Calu3 (cell line): ENCODE data around the gene ZCCHC7. TPM values are rescaled to one million over a fixed set of nuclear protein-coding genes. Genes with fewer than 3 reads are reported as not detected.

Source experiments
- BruUV-seq: library from RNA; stranded (reverse); fragments of 400-500 nt; replicated peaks from 2 replicates; lab custom pipeline; 2021; lab: Mats Ljungman, UMichigan
- CTCF ChIA-PET: fragments of 300-600 bp; sonication (Branson Sonifier 250); formaldehyde crosslinking; loops from one replicate; lab custom pipeline; 2022; ENCODE audit warnings: antibody characterized with exemption; lab: Charles Lee
- DNase-seq: peaks from one replicate; pipeline ENCODE4 v3.0.0; 2022
- H3K27ac Mint-ChIP-seq: one replicate; pipeline ENCODE4 v1.8.0; 2022; ENCODE audit warnings: mixed read lengths; ENCODE audit not compliant: unreplicated experiment
- H3K27me3 Mint-ChIP-seq: one replicate; pipeline ENCODE4 v1.8.0; 2022; ENCODE audit warnings: mixed read lengths; ENCODE audit not compliant: unreplicated experiment
- H3K36me3 Mint-ChIP-seq: one replicate; pipeline ENCODE4 v1.8.0; 2022; ENCODE audit warnings: mild to moderate bottlenecking, moderate library complexity, mixed read lengths; ENCODE audit not compliant: insufficient read depth, unreplicated experiment
- H3K4me1 Mint-ChIP-seq: one replicate; pipeline ENCODE4 v1.8.0; 2022; ENCODE audit warnings: mild to moderate bottlenecking, low read depth, mixed read lengths; ENCODE audit not compliant: unreplicated experiment
- H3K4me3 Mint-ChIP-seq: one replicate; pipeline ENCODE4 v1.8.0; 2022; ENCODE audit warnings: mild to moderate bottlenecking, low read depth, moderate library complexity, mixed read lengths; ENCODE audit not compliant: unreplicated experiment
- H3K9me3 Mint-ChIP-seq: one replicate; pipeline ENCODE4 v1.8.0; 2022; ENCODE audit warnings: low read depth, mixed read lengths; ENCODE audit not compliant: unreplicated experiment
- CTCF ChIP-seq: fragments of 200-600 bp; IDR thresholded peaks from one replicate; pipeline ENCODE4 v1.8.0; 2022; ENCODE audit warnings: antibody characterized with exemption; ENCODE audit not compliant: unreplicated experiment
- intact Hi-C: fragments of 100-400 bp; cut with micrococcal nuclease; formaldehyde crosslinking; loops from one replicate; pipeline ENCODE4 v1.10.0; 2022; ENCODE audit not compliant: unreplicated experiment
- total RNA-seq: library from RNA; stranded (reverse); gene quantifications from 2 replicates; pipeline ENCODE4 v1.2.3, GENCODE V29; 2022

ZCCHC7 gene
- total RNA-seq, 1 experiment from 2014 or later = 6.5 TPM

GRCh38 chr9:37398464-37399025, 278.2 kb downstream of the ZCCHC7 start:
- TF ChIP-seq CTCF = no peak
- Mint-ChIP-seq H3K9me3 (no peaks in the 10 kb centered on the region), H3K4me3 (no peak overlapping the region), H3K27me3 (peaks cover 14% of the 10 kb centered on the region), H3K36me3 (no peaks in the 10 kb centered on the region), H3K4me1 (no peaks in the 10 kb centered on the region), H3K27ac (no peak overlapping the region)
- BruUV-seq = no TSS peak
- DNase-seq = no peak
- intact Hi-C loops = no loop called here
- CTCF ChIA-PET = no interaction called here

- DNase-seq = no peak
- Mint-ChIP-seq H3K4me1 (no peaks in the 10 kb centered on the region), H3K27me3 (peaks cover 14% of the 10 kb centered on the region), H3K9me3 (no peaks in the 10 kb centered on the region), H3K4me3 (no peak overlapping the region), H3K27ac (no peak overlapping the region), H3K36me3 (no peaks in the 10 kb centered on the region)
- no TSS peak for BruUV-seq
- CTCF ChIA-PET = no interaction called here
- TF ChIP-seq CTCF = no peak
- intact Hi-C loops = no loop called here
These were observed 279.0 kb downstream of the ZCCHC7 start for GRCh38 chr9:37399336-37399735.

- H3K9me3 Mint-ChIP-seq = no peaks in the 10 kb centered on the region
- TF ChIP-seq CTCF = no peak
- H3K27me3 Mint-ChIP-seq = no peaks in the 10 kb centered on the region
- no peak overlapping the region for H3K4me3 Mint-ChIP-seq
- H3K36me3 Mint-ChIP-seq = no peaks in the 10 kb centered on the region
- intact Hi-C loops = no loop called here
- no TSS peak for BruUV-seq
- CTCF ChIA-PET = no interaction called here
- no peaks in the 10 kb centered on the region for H3K4me1 Mint-ChIP-seq
- no peak overlapping the region for H3K27ac Mint-ChIP-seq
- DNase-seq = no peak
These were observed 284.2 kb downstream of the ZCCHC7 start for GRCh38 chr9:37404590-37404989.

DNA sequence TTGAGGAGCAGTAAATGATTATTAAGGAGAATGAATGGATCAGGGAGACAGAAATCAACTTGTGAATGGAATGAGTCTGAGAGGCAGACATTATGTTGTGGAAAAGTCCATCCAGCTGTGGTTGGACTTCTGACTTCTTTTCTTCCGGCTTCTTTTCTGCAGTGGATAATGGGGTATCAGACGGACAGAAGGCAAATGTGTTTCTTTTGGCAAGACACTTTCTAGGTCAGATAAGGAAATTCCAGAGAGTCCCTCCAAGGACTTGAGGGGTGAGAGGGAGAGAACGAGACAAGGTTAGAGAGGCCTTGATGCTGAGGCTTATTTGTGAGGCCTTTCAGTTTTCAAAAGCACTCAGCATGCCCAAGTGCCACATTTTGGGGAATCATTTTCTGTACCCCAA, 285.0 kb downstream of the ZCCHC7 start:
- no peak for DNase-seq
- H3K36me3 Mint-ChIP-seq = no peaks in the 10 kb centered on the region
- no TSS peak for BruUV-seq
- H3K9me3 Mint-ChIP-seq = no peaks in the 10 kb centered on the region
- no peak overlapping the region for H3K27ac Mint-ChIP-seq
- CTCF ChIA-PET = no interaction called here
- no peak for TF ChIP-seq CTCF
- intact Hi-C loops = no loop called here
- H3K27me3 Mint-ChIP-seq = no peaks in the 10 kb centered on the region
- no peaks in the 10 kb centered on the region for H3K4me1 Mint-ChIP-seq
- H3K4me3 Mint-ChIP-seq = no peak overlapping the region
